Measurements from ENCODE around the gene ZDHHC18.

- TF ChIP-seq CTCF (IDR thresholded peaks at IDR 0.05) (no peak), POLR2A (IDR thresholded peaks at IDR 0.05) (no peak)
Measured at GRCh38 chr1:26856604-26857469, 30.3 kb downstream of the ZDHHC18 start.

Data from lower leg skin (tissue), 3 donors.